Loucy (cell line): ENCODE data around the gene ZDHHC7.

Experiments
- EZH2phosphoT487 ChIP-seq: fragments of 200-600 bp; IDR thresholded peaks from 2 replicates; pipeline ENCODE4 v1.6.1; 2018; ENCODE audit warnings: antibody characterized with exemption, mild to moderate bottlenecking, moderate library complexity, borderline replicate concordance
- TF ChIP-seq, protein P1 (sequence below): fragments of 200-600 bp; sonication (generic); conservative IDR thresholded peaks from 2 replicates; pipeline ENCODE4 v1.5.1; 2014; ENCODE audit warnings: mild to moderate bottlenecking, antibody characterized with exemption, low read length

DNA sequence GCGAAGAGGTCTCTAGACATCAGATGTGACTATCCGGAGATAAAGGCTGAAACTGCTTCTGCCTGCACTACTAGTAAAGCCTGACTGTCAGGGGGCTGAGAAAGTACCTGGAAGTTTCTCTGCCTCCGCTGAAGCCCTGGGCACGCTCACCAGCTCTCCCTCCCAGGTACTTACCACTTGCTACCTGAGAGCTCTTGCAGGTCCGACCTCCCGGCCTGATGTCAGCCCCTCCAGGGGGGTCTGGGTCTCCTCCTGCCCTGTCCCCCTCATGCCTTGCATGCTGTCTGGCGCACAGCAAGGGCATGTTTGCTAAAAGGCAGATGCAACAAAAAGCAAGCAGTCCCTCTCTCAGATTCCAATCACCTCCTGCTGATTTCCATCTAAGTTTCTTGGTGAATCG is 17.4 kb downstream of the ZDHHC7 start:
- TF ChIP-seq, protein P1, sequence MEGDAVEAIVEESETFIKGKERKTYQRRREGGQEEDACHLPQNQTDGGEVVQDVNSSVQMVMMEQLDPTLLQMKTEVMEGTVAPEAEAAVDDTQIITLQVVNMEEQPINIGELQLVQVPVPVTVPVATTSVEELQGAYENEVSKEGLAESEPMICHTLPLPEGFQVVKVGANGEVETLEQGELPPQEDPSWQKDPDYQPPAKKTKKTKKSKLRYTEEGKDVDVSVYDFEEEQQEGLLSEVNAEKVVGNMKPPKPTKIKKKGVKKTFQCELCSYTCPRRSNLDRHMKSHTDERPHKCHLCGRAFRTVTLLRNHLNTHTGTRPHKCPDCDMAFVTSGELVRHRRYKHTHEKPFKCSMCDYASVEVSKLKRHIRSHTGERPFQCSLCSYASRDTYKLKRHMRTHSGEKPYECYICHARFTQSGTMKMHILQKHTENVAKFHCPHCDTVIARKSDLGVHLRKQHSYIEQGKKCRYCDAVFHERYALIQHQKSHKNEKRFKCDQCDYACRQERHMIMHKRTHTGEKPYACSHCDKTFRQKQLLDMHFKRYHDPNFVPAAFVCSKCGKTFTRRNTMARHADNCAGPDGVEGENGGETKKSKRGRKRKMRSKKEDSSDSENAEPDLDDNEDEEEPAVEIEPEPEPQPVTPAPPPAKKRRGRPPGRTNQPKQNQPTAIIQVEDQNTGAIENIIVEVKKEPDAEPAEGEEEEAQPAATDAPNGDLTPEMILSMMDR = no peak
- TF ChIP-seq EZH2phosphoT487 = no peak
